ENCODE data around the gene SUPT16H.
A peak's percentile ranks its signal among the peaks of the same experiment; 100 is the strongest.
"Not testable (repeated sequence)": the region's sequence is repeated elsewhere in the genome, so short reads cannot be mapped to it uniquely, and the experiment has no call there.

Gene SUPT16H

DNA sequence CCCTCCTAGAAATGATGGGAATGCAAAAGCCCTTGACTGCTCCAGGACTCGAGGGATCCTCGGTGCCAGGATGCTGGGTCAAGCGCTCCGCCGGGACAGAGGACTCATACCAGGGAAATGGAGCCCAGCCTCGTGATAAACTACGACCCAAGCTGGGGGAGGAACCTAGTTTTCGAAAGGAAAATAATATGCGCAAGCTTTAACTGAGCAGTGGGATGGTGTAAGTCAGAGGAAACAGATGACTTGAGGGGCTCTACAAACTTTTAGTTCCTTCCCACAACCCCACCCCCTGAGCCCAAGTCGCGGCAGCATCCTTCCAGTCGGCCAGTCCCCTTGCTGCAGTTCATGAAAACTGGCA, 654 bp upstream of the SUPT16H start:
- DNase-seq (ENCODE audit: insufficient read length, low spot score): no peak
- FAIRE-seq: no peak
- no peak for TF ChIP-seq CTCF (IDR thresholded peaks at IDR 0.05; ENCODE audit: insufficient read depth, missing control alignments)

GRCh38 chr14:21382886-21383847, 652 bp downstream of the SUPT16H start:
- TF ChIP-seq CTCF (IDR thresholded peaks at IDR 0.05; ENCODE audit: insufficient read depth, missing control alignments): no peak
- FAIRE-seq: no peak
- no peak for DNase-seq (ENCODE audit: insufficient read length, low spot score)

- no peak for DNase-seq (ENCODE audit: insufficient read length, low spot score)
Observed at GRCh38 chr14:21382095-21382494, 1.7 kb downstream of the SUPT16H start.

DNA sequence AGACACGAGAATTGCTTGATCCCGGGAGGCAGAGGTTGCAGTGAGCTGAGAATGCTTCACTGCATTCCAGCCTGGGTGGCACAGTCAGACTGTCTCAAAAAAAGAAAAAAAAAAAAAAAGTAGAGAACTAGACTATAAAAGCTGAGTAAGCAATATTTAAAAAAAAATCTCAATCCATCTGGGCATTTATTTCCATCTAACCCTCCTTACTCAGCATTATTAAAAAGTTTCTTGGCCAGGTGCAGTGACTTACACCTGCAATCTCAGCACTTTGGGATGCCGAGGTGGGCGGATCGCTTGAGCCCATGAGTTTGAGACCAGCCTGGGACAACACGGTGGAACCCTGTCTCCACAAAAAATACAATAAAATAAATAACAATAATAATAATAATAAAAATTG, 4.5 kb downstream of the SUPT16H start:
- FAIRE-seq: no peak
- TF ChIP-seq CTCF (IDR thresholded peaks at IDR 0.05; ENCODE audit: insufficient read depth, missing control alignments): no peak
- no peak for DNase-seq (ENCODE audit: insufficient read length, low spot score)

More at GRCh38 chr14:21382095-21382494, 1.7 kb downstream of the SUPT16H start:
- no peak for FAIRE-seq
- no peak for TF ChIP-seq CTCF (IDR thresholded peaks at IDR 0.05; ENCODE audit: insufficient read depth, missing control alignments)

- DNase-seq (ENCODE audit: insufficient read length, low spot score): no peak
- FAIRE-seq: no peak
- no peak for TF ChIP-seq CTCF (IDR thresholded peaks at IDR 0.05; ENCODE audit: insufficient read depth, missing control alignments)
Observed at GRCh38 chr14:21373980-21374379, 9.8 kb downstream of the SUPT16H start.

DNA sequence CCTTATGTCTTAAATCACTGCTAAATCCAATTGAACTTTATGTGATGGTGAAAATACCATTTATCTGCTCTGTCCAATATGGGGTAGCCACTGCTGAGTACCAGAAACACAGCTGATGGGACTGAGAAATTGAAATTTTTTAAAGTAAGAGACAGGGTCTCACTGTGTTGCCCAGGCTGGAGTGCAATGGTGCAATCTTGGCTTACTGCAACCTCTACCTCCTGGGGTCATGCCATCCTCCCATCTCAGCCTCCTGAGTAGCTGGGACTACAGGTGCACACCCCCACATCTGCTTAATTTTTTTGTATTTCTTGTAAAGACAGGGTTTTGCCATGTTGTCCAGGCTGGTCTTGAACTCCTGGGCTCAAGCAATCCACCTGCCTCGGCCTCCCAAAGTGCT, 11.0 kb downstream of the SUPT16H start:
- FAIRE-seq; DNase-seq (ENCODE audit: insufficient read length, low spot score): not testable (repeated sequence)

GRCh38 chr14:21369949-21370679, 13.7 kb downstream of the SUPT16H start:
- TF ChIP-seq CTCF (IDR thresholded peaks at IDR 0.05; ENCODE audit: insufficient read depth, missing control alignments): no peak
- DNase-seq (ENCODE audit: insufficient read length, low spot score) (no peak), FAIRE-seq (peak; percentile 25)
